GM18517 (cell line): ENCODE data around the gene LY86.

Experiments used
- ATAC-seq: cut with Tn5 transposase; IDR thresholded peaks from one replicate; pipeline ENCODE4 v1.9.1; 2021; ENCODE audit warnings: mild to moderate bottlenecking, moderate library complexity; ENCODE audit not compliant: unreplicated experiment

The LY86 gene

GRCh38 chr6:6588064-6588923 lies at the start of gene LY86:
LY86 (plus strand) TSS chr6:6588720; CDS start chr6:6588735, 15 bp downstream.
- peak; percentile 44 for ATAC-seq

- no peak for ATAC-seq
Observed at GRCh38 chr6:6539036-6539435, 49.5 kb upstream of the LY86 start.

- ATAC-seq, result no peak
Observed at GRCh38 chr6:6542357-6542756, 46.2 kb upstream of the LY86 start.

GRCh38 chr6:6543181-6543879 lies 45.2 kb upstream of the LY86 start:
- no peak for ATAC-seq

GRCh38 chr6:6545616-6546317 lies 42.8 kb upstream of the LY86 start:
- ATAC-seq, result no peak

- ATAC-seq, result peak; percentile 41
Observed at GRCh38 chr6:6546318-6547109, 42.0 kb upstream of the LY86 start.

- ATAC-seq, result peak; percentile 87
Observed at GRCh38 chr6:6547110-6547879, 41.2 kb upstream of the LY86 start.

GRCh38 chr6:6556161-6556737 lies 32.3 kb upstream of the LY86 start:
- ATAC-seq, result no peak

- ATAC-seq, result no peak
Observed at GRCh38 chr6:6556738-6557503, 31.6 kb upstream of the LY86 start.

- no peak for ATAC-seq
Observed at GRCh38 chr6:6557504-6557839, 31.0 kb upstream of the LY86 start.

GRCh38 chr6:6557886-6558285 lies 30.6 kb upstream of the LY86 start:
- no peak for ATAC-seq

GRCh38 chr6:6559994-6560570 lies 28.4 kb upstream of the LY86 start:
- ATAC-seq, result no peak

- ATAC-seq, result no peak
Observed at GRCh38 chr6:6560909-6561308, 27.6 kb upstream of the LY86 start.

- ATAC-seq, result no peak
Observed at GRCh38 chr6:6564154-6564553, 24.4 kb upstream of the LY86 start.

GRCh38 chr6:6565069-6565468 lies 23.5 kb upstream of the LY86 start:
- ATAC-seq, result no peak

GRCh38 chr6:6565488-6565887 lies 23.0 kb upstream of the LY86 start:
- no peak for ATAC-seq

GRCh38 chr6:6566766-6567165 lies 21.8 kb upstream of the LY86 start:
- ATAC-seq, result no peak

- no peak for ATAC-seq
Observed at GRCh38 chr6:6569096-6569810, 19.3 kb upstream of the LY86 start.
